Tibial artery (tissue), 4 donors: Measurements from ENCODE around the gene FGFR4.

Experiments
- DNase-seq, 2 donors: peaks; one replicate each; pipeline ENCODE4 v3.0.0-alpha.2; 2019
- H3K27ac ChIP-seq, 2 donors: fragments of 200-600 bp; sonication (generic) in 1 of 2; 1 replicate in 1 of 2; 2 replicates in 1 of 2; pipeline ENCODE4 v1.5.1; 2018 to 2019; ENCODE audit warnings: mild to moderate bottlenecking in 1 of 2
- H3K27me3 ChIP-seq, 2 donors: fragments of 200-600 bp; sonication (generic) in 1 of 2; one replicate each; pipeline versions ENCODE4 v1.5.1 to v1.6.0; 2016 to 2019
- H3K36me3 ChIP-seq, 3 donors: fragments of 200-600 bp; sonication (generic) in 2 of 3; one replicate each; pipeline ENCODE4 v1.5.1; 2016 to 2019; ENCODE audit warnings: mild to moderate bottlenecking in 2 of 3
- H3K4me1 ChIP-seq, 4 donors: fragments of 200-600 bp; sonication (generic) in 2 of 4; 1 replicate in 3 of 4; 2 replicates in 1 of 4; pipeline ENCODE4 v1.5.1; 2016 to 2019
- H3K4me3 ChIP-seq, 2 donors: fragments of 200-600 bp; sonication (generic) in 1 of 2; 1 replicate in 1 of 2; 2 replicates in 1 of 2; pipeline ENCODE4 v1.5.1; 2018 to 2019; ENCODE audit warnings: mild to moderate bottlenecking in 2 of 2
- H3K9me3 ChIP-seq, 3 donors: fragments of 200-600 bp; sonication (generic) in 1 of 3; one replicate each; pipeline ENCODE4 v1.5.1; 2016 to 2019
- intact Hi-C: fragments of 100-400 bp; cut with DNase I; formaldehyde crosslinking; loops from one replicate; pipeline ENCODE4 v1.15.0; 2023; ENCODE audit warnings: low total_unique reads
- TF ChIP-seq, protein P1 (sequence below), 2 experiments: fragments of 200-600 bp in 1 of 2; fragments of 450-650 bp in 1 of 2; IDR thresholded peaks; one replicate each; pipeline ENCODE4 v1.5.1; 2017 to 2019; ENCODE audit warnings: antibody characterized with exemption in 2 of 2, mild to moderate bottlenecking in 1 of 2, moderate library complexity in 1 of 2

The FGFR4 gene

DNA sequence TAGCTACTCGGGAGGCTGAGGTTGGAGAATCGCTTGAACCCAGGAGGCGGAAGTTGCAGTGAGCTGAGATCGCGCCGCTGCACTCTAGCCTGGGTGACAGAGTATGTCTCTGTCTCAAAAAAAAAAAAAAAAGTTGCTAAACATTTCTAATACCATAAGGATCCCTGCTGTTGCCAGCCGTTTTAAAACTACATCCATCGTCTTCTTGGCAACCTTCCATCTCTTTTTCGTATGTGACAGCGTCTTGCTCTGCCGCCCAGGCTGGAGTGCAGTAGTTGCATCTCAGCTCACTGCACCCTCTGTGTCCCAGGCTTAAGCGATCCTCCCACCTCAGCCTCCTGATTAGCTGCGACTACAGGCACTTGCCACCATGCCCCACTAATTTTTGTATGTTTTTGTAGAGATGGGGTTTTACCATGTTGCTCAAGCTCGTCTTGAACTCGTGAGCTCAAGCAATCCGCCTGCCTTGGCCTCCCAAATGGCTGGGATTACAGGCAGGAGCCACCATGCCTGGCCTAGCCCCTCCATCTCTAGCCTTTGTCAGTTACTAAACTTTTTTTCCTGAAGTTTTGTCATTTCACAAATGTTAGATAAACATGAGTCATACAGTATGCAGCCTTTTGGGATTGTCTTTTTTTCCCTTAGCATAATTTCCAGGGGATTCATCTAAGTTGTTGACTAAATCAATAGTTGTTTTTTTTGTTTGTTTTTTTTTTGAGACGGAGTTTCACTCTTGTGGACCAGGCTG lies 60.4 kb downstream of the FGFR4 start:
- peaks cover 0 to 84% (median 41%) of the 10 kb centered on the region in 3 donors for H3K36me3 ChIP-seq

More for the DNA sequence above, 60.4 kb downstream of the FGFR4 start:
- intact Hi-C loops: no loop called here
- H3K27me3 ChIP-seq: no peaks in the 10 kb centered on the region
- H3K4me3 ChIP-seq: no peak overlapping the region
- H3K4me1 ChIP-seq: peaks cover 0 to 9% (median 4%) of the 10 kb centered on the region in 4 donors
- H3K9me3 ChIP-seq: no peaks in the 10 kb centered on the region
- no peak for DNase-seq
- H3K27ac ChIP-seq: no peak overlapping the region
- TF ChIP-seq, protein P1, sequence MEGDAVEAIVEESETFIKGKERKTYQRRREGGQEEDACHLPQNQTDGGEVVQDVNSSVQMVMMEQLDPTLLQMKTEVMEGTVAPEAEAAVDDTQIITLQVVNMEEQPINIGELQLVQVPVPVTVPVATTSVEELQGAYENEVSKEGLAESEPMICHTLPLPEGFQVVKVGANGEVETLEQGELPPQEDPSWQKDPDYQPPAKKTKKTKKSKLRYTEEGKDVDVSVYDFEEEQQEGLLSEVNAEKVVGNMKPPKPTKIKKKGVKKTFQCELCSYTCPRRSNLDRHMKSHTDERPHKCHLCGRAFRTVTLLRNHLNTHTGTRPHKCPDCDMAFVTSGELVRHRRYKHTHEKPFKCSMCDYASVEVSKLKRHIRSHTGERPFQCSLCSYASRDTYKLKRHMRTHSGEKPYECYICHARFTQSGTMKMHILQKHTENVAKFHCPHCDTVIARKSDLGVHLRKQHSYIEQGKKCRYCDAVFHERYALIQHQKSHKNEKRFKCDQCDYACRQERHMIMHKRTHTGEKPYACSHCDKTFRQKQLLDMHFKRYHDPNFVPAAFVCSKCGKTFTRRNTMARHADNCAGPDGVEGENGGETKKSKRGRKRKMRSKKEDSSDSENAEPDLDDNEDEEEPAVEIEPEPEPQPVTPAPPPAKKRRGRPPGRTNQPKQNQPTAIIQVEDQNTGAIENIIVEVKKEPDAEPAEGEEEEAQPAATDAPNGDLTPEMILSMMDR (IDR thresholded peaks at IDR 0.05): no peak
